Endothelial cell of umbilical vein (primary cell): Measurements from ENCODE around the gene FIZ1. TPM values are rescaled to one million over a fixed set of nuclear protein-coding genes. Genes with fewer than 3 reads are reported as not detected.

ENCODE experiments used
- BruUV-seq: library from RNA; stranded (reverse); fragments of 400-500 nt; replicated peaks from 2 replicates; lab custom pipeline; 2021; lab: Mats Ljungman, UMichigan
- CTCF ChIA-PET: fragments of 300-600, 350-600 bp; sonication (Branson Sonifier 250); formaldehyde crosslinking; loops from one replicate; lab custom pipeline; 2021; ENCODE audit warnings: antibody characterized with exemption, inconsistent platforms; lab: Charles Lee
- POLR2A ChIA-PET: fragments of 300-600, 350-600 bp; sonication (Branson Sonifier 250); formaldehyde crosslinking; loops from one replicate; lab custom pipeline; 2021; ENCODE audit warnings: antibody characterized with exemption, inconsistent platforms; lab: Charles Lee
- DNase-seq: peaks from one replicate; pipeline ENCODE4 v3.0.0-alpha.2; 2011; ENCODE audit warnings: low read depth, low spot score
- FAIRE-seq: peaks from 2 replicates; lab custom pipeline; 2011; peaks lifted over from hg19 to GRCh38; lab: Jason Lieb, UNC
- H2AFZ ChIP-seq: 2 replicates; pipeline ENCODE4 v1.6.0; 2012; ENCODE audit warnings: low read depth, low read length, control low read depth, inconsistent platforms
- H3K27ac ChIP-seq: 2 replicates; pipeline ENCODE4 v1.5.1; 2011; ENCODE audit warnings: low read depth, mild to moderate bottlenecking, control low read depth, low read length, moderate library complexity; ENCODE audit not compliant: insufficient read depth
- H3K27me3 ChIP-seq, 2 experiments: 2 replicates each; pipeline versions ENCODE4 v1.6.0 to v1.6.1; 2011; ENCODE audit warnings: low read length in 2 of 2, mixed read lengths in 1 of 2; ENCODE audit not compliant: control insufficient read depth in 2 of 2, insufficient read depth in 2 of 2
- H3K36me3 ChIP-seq, 2 experiments: 2 replicates in 1 of 2; 3 replicates in 1 of 2; pipeline ENCODE4 v1.5.1; 2011; ENCODE audit warnings: low read length in 2 of 2, mild to moderate bottlenecking in 1 of 2, moderate library complexity in 1 of 2; ENCODE audit not compliant: control insufficient read depth in 2 of 2, insufficient read depth in 2 of 2; ENCODE audit errors: extremely low read depth in 1 of 2
- H3K4me1 ChIP-seq: 3 replicates; pipeline ENCODE4 v1.5.1; 2011; ENCODE audit warnings: mild to moderate bottlenecking, low read length; ENCODE audit not compliant: control insufficient read depth, insufficient read depth; ENCODE audit errors: extremely low read depth
- H3K4me2 ChIP-seq: 2 replicates; pipeline ENCODE4 v1.6.1; 2011; ENCODE audit warnings: low read length, control low read depth, mixed read lengths; ENCODE audit not compliant: insufficient read depth
- H3K4me3 ChIP-seq, 3 experiments: fragments of 200-600 bp in 1 of 3; sonication (generic), shearing (Covaris generic) in 1 of 3; replicated peaks in 1 of 3; 2 replicates each; pipeline ENCODE4 v1.5.1; 2011 to 2016; ENCODE audit warnings: control low read depth in 3 of 3, low read length in 3 of 3, mild to moderate bottlenecking in 2 of 3, inconsistent platforms in 1 of 3, low read depth in 1 of 3, moderate library complexity in 1 of 3; ENCODE audit not compliant: insufficient read depth in 1 of 3
- H3K79me2 ChIP-seq: 2 replicates; pipeline ENCODE4 v1.6.0; 2012; ENCODE audit warnings: low read length, inconsistent platforms; ENCODE audit not compliant: control insufficient read depth, insufficient read depth
- H3K9ac ChIP-seq: replicated peaks from 2 replicates; pipeline ENCODE3; 2011; ENCODE audit warnings: low read length, control low read depth; ENCODE audit not compliant: insufficient read depth; ENCODE audit errors: extremely low read depth
- H3K9me1 ChIP-seq: replicated peaks from 3 replicates; pipeline ENCODE4 v1.6.0; 2011; ENCODE audit warnings: mild to moderate bottlenecking, low read length; ENCODE audit not compliant: control insufficient read depth, insufficient read depth; ENCODE audit errors: extremely low read depth
- H3K9me3 ChIP-seq: replicated peaks from 2 replicates; pipeline ENCODE4 v1.5.1; 2012; ENCODE audit warnings: low read length, inconsistent platforms; ENCODE audit not compliant: control insufficient read depth, insufficient read depth
- H4K20me1 ChIP-seq: replicated peaks from 2 replicates; pipeline ENCODE3; 2011; ENCODE audit warnings: mild to moderate bottlenecking, low read length; ENCODE audit not compliant: control insufficient read depth, insufficient read depth; ENCODE audit errors: extremely low read depth
- CTCF ChIP-seq, 2 donors: IDR thresholded peaks; 1 replicate in 1 of 2; 2 replicates in 1 of 2; pipeline ENCODE4 v1.5.1; 2011; ENCODE audit warnings: low read length in 2 of 2, mild to moderate bottlenecking in 2 of 2, moderate library complexity in 2 of 2, control low read depth in 1 of 2, inconsistent platforms in 1 of 2, low read depth in 1 of 2; ENCODE audit not compliant: insufficient read depth in 1 of 2; ENCODE audit errors: extremely low read depth in 1 of 2
- EZH2 ChIP-seq: IDR thresholded peaks from 2 replicates; pipeline ENCODE4 v1.6.1; 2012; ENCODE audit warnings: borderline replicate concordance, low read depth, mild to moderate bottlenecking, moderate library complexity, low read length, inconsistent platforms; ENCODE audit not compliant: severe bottlenecking
- FOS ChIP-seq: IDR thresholded peaks from 2 replicates; pipeline ENCODE4 v1.6.1; 2011; ENCODE audit warnings: mild to moderate bottlenecking, low read length, moderate library complexity, borderline replicate concordance; ENCODE audit not compliant: insufficient read depth
- GATA2 ChIP-seq: IDR thresholded peaks from 2 replicates; pipeline ENCODE4 v1.7.0; 2011; ENCODE audit warnings: low read depth, mild to moderate bottlenecking, moderate library complexity, mixed read lengths, low read length; ENCODE audit not compliant: insufficient read length, insufficient read depth
- JUN ChIP-seq: IDR thresholded peaks from 2 replicates; pipeline ENCODE4 v1.6.1; 2011; ENCODE audit warnings: borderline replicate concordance, low read depth; ENCODE audit not compliant: insufficient read length, insufficient read depth
- MAX ChIP-seq: IDR thresholded peaks from 2 replicates; pipeline ENCODE4 v1.6.1; 2011; ENCODE audit not compliant: insufficient read depth, insufficient read length
- MYC ChIP-seq: IDR thresholded peaks from one replicate; pipeline ENCODE4 v1.6.1; 2011; ENCODE audit warnings: mild to moderate bottlenecking, low read depth, low read length
- POLR2A ChIP-seq: IDR thresholded peaks from 2 replicates; pipeline ENCODE4 v1.6.1; 2012; ENCODE audit warnings: low read depth, mild to moderate bottlenecking, control low read depth, low read length
- POLR2AphosphoS5 ChIP-seq: IDR thresholded peaks from 2 replicates; pipeline ENCODE4 v1.6.1; 2012; ENCODE audit warnings: low read depth, mild to moderate bottlenecking, control low read depth, low read length, moderate library complexity; ENCODE audit not compliant: insufficient read depth
- dilution Hi-C: fragments of 300-500 bp; cut with MboI; formaldehyde crosslinking; loops from one replicate; pipeline ENCODE4 v1.15.0; 2019; ENCODE audit warnings: low sequenced_read_pairs; ENCODE audit not compliant: extremely low pct_ligation_motif_present
- intact Hi-C: fragments of 100-400 bp; cut with micrococcal nuclease; formaldehyde crosslinking; loops from one replicate; pipeline ENCODE4 v1.10.0; 2022
- polyA plus RNA-seq, 4 experiments: library from polyadenylated mRNA; depleted of rRNA in 3 of 4; stranded (reverse) in 3 of 4; unstranded in 1 of 4; fragments of >200 nt; gene quantifications; 2 replicates each; pipeline versions ENCODE4 v1.2.1 to v1.2.3, GENCODE V29; 2011 to 2012; ENCODE audit warnings: missing spikeins in 1 of 4
- total RNA-seq: library from RNA; stranded (reverse); gene quantifications from 2 replicates; pipeline ENCODE4 v1.2.3, GENCODE V29; 2021

Gene FIZ1
- total and polyA plus RNA-seq, 2 donors (not counting 3 experiments of a cell fraction or from before 2014, with no cell fraction given): 6.6 to 15.6 TPM

GRCh38 chr19:55554741-55555152 is 44.6 kb downstream of the FIZ1 start:
- H2AFZ ChIP-seq: no peak overlapping the region
- no peaks in the 10 kb centered on the region for H3K36me3 ChIP-seq
- peaks cover 7% of the 10 kb centered on the region for H3K4me1 ChIP-seq
- H3K4me3 ChIP-seq: no peak overlapping the region
- BruUV-seq: no TSS peak
- no peak overlapping the region for H3K27ac ChIP-seq
- H3K9me1 ChIP-seq: no peaks in the 10 kb centered on the region
- H4K20me1 ChIP-seq: no peaks in the 10 kb centered on the region
- dilution Hi-C loops (no loop called here), intact Hi-C loops (no loop called here)
- no peak for FAIRE-seq
- H3K27me3 ChIP-seq: peaks cover 0 to 3% of the 10 kb centered on the region in 2 experiments
- DNase-seq: no peak
- H3K79me2 ChIP-seq: no peaks in the 10 kb centered on the region
- POLR2A ChIA-PET: no interaction called here
- H3K4me2 ChIP-seq: no peak overlapping the region
- CTCF ChIA-PET: interaction anchor here (0.6 kb wide), 1 partner anchor 279 kb away, joined by 4 read pairs; no protein-coding TSS in a partner anchor
- H3K9ac ChIP-seq: no peak overlapping the region
- TF ChIP-seq MYC (no peak), POLR2AphosphoS5 (no peak), POLR2A (no peak), JUN (no peak), GATA2 (no peak), MAX (no peak), FOS (no peak), EZH2 (no peak)
- H3K9me3 ChIP-seq: no peaks in the 10 kb centered on the region

GRCh38 chr19:55554302-55554701 is 45.0 kb downstream of the FIZ1 start:
- intact Hi-C loops: no loop called here
- no peak overlapping the region for H3K4me2 ChIP-seq
- H2AFZ ChIP-seq: no peak overlapping the region
- no peak overlapping the region for H3K9ac ChIP-seq
- H3K4me1 ChIP-seq: peaks cover 10% of the 10 kb centered on the region
- dilution Hi-C loops: no loop called here
- TF ChIP-seq JUN (no peak), POLR2AphosphoS5 (no peak), MYC (no peak), GATA2 (no peak), POLR2A (no peak), EZH2 (no peak), MAX (no peak), CTCF (IDR thresholded peaks at IDR 0.05; ENCODE audit: extremely low read depth in 1 of 2, insufficient read depth in 1 of 2, low read depth in 1 of 2, low read length in 2 of 2) (no peak), FOS (no peak)
- no peaks in the 10 kb centered on the region for H3K9me1 ChIP-seq
- peaks cover 0 to 3% of the 10 kb centered on the region in 2 experiments for H3K27me3 ChIP-seq
- H3K9me3 ChIP-seq: no peaks in the 10 kb centered on the region
- H3K27ac ChIP-seq: no peak overlapping the region
- POLR2A ChIA-PET: no interaction called here
- no peak for FAIRE-seq
- BruUV-seq: no TSS peak
- no peaks in the 10 kb centered on the region for H4K20me1 ChIP-seq
- CTCF ChIA-PET: no interaction called here
- no peak overlapping the region for H3K4me3 ChIP-seq
- no peaks in the 10 kb centered on the region for H3K36me3 ChIP-seq
- H3K79me2 ChIP-seq: no peaks in the 10 kb centered on the region
- DNase-seq: no peak
